NAMALWA (cell line): ENCODE results near the gene H2BK1.

Source experiments
- DNase-seq: peaks from one replicate; pipeline ENCODE4 v3.0.0-alpha.2; 2015; ENCODE audit warnings: low spot score

H2BK1 gene

GRCh38 chr7:151177310-151177709 is 33.0 kb downstream of the H2BK1 start:
- DNase-seq = no peak

- DNase-seq = no peak
Observed at GRCh38 chr7:151176401-151176800, 33.9 kb downstream of the H2BK1 start.

GRCh38 chr7:151175793-151176311 is 34.4 kb downstream of the H2BK1 start:
- no peak for DNase-seq

GRCh38 chr7:151175047-151175792 is 35.1 kb downstream of the H2BK1 start:
- DNase-seq = no peak

GRCh38 chr7:151174246-151175046 is 35.8 kb downstream of the H2BK1 start:
- no peak for DNase-seq

- DNase-seq = no peak
Observed at GRCh38 chr7:151173386-151174245, 36.7 kb downstream of the H2BK1 start.

GRCh38 chr7:151172273-151173141 is 37.8 kb downstream of the H2BK1 start:
- DNase-seq = peak; percentile 86

GRCh38 chr7:151168787-151169162 is 41.5 kb downstream of the H2BK1 start:
- no peak for DNase-seq

- no peak for DNase-seq
Observed at GRCh38 chr7:151168003-151168786, 42.1 kb downstream of the H2BK1 start.

GRCh38 chr7:151167197-151167961 is 42.9 kb downstream of the H2BK1 start, which contains the start of gene GBX1:
GBX1 (minus strand) TSS chr7:151167694; CDS start chr7:151167548, 146 bp downstream.
- DNase-seq = no peak

GRCh38 chr7:151166629-151167196 is 43.6 kb downstream of the H2BK1 start:
- no peak for DNase-seq

GRCh38 chr7:151161757-151162156 is 48.5 kb downstream of the H2BK1 start:
- DNase-seq = no peak
